GM12875 (cell line): ENCODE results near the gene MED8.

ENCODE experiments used
- H3K4me3 ChIP-seq: one replicate; pipeline ENCODE4 v1.5.1; 2011; ENCODE audit warnings: low read depth, low read length, control low read depth
- CTCF ChIP-seq: IDR thresholded peaks from 2 replicates; pipeline ENCODE4 v1.5.1; 2011; ENCODE audit warnings: low read depth, mild to moderate bottlenecking, control low read depth, inconsistent platforms, low read length, moderate library complexity, borderline replicate concordance; ENCODE audit not compliant: insufficient read depth

MED8 gene

GRCh38 chr1:43435146-43436145 is 45.8 kb upstream of the MED8 start:
- H3K4me3 ChIP-seq, result no peak overlapping the region
- TF ChIP-seq CTCF, result no peak

DNA sequence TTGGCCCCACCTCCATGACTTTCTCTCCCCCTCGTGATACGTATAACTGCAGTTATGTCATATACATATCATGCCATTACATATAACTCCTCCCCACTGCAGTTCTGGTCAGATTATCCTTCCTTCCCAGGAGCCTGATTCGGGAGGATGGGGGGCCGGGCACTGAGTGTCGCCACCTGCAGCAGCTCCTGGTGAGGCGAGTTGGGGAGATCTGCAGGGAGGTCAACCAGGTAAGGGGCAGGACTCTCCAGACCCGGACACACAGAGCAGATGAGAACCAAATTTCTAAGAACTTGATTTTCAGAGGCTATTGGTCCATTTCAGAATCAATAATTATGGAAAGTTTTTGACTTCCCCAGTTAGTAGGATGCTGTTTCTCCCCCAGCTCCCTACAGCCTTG is 44.7 kb upstream of the MED8 start:
- no peak for TF ChIP-seq CTCF
- no peak overlapping the region for H3K4me3 ChIP-seq

DNA sequence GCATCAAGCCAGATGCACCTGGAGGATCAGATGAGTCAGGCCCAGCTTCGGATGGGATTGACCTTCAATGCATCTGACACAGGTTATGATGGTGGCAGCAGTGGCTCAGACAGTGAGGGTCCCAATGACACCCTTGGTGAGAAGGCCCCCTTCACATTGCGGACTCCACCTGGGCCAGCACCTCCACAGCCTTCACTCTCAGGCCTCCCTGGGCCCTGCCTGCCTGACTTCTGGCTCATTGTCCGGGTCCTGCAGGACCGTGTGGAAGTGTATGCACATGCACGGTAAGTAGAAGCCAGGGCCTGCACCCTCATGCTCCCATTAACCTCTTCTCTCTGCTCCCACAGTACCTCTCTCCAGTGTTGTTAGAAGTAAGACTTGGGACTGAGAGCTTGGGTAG is 43.3 kb upstream of the MED8 start:
- H3K4me3 ChIP-seq, result no peak overlapping the region
- no peak for TF ChIP-seq CTCF

GRCh38 chr1:43432171-43432860 is 42.7 kb upstream of the MED8 start:
- no peak for TF ChIP-seq CTCF
- H3K4me3 ChIP-seq, result no peak overlapping the region

- H3K4me3 ChIP-seq, result no peak overlapping the region
- TF ChIP-seq CTCF, result no peak
These were observed 42.1 kb upstream of the MED8 start for GRCh38 chr1:43431676-43432075.

DNA sequence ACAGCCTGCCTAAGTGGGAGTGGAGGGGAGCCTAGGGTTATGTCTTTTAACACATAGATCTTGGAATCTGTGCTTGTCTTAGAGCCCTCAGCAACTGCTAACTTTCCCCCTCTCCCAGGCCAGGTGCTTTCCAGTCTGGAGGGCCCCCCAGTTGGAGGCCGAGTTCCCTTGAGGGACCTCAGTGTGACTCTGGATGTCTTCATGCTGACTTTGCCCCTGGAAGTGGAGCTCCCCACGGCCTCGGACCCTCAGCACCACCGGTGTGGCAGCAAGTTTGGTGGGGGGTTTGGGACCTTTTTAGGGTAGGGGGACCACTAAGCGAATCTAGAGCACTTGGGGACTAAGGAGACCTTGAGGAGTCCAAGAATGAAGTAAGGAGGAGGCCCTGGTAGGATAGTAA is 41.2 kb upstream of the MED8 start:
- no peak overlapping the region for H3K4me3 ChIP-seq
- TF ChIP-seq CTCF, result no peak
